Activated T-helper 1 cell treated with Interleukin-2 at 50 U/mL for 16 hours (primary cell): ENCODE measurements around the gene ISYNA1.

ENCODE experiments used
- DNase-seq: peaks from one replicate; pipeline ENCODE4 v3.0.0-alpha.2; 2020; ENCODE audit warnings: low read depth

ISYNA1 gene

DNA sequence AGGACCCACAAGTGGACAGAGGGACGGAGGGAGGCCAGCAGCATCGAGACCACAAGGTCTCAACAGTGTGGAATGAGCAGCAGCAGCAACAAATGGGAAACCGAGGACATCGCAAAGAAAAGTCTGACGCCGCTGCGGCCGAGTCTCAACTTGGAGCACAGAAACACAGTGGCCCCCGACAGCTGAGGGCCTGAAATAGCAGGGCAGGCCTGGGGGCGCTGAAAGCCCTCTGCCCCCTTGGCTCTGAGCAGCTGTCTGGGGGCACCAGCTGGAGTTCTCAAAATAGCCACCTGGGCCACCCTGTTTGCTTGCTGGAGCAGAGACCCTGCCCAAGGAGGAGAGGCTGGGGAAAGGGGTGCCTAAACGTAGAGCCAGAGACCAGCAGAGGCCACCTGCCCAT lies 5.9 kb upstream of the ISYNA1 start:
- DNase-seq = no peak

DNA sequence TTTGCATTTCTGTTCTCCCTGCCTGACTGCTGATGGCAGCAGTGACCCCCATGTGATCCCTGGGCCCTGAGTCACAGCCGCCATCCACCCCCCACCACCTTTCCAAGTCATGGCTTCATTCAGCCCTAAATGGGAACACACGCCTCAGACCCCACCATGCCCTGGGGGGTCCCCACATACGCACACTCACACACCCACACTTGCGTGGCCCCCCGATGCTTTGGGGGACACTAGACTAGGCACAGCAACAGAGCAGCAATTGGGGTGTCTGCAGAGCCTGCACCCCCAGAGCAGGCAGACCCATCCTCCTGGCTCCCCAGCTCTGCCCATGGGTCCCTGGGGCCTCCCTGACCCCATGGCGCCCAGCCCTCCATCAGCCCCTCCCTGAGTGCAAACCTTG lies 5.5 kb upstream of the ISYNA1 start:
- DNase-seq = no peak

- DNase-seq = no peak
Observed at GRCh38 chr19:18442941-18443340, 5.0 kb upstream of the ISYNA1 start.

DNA sequence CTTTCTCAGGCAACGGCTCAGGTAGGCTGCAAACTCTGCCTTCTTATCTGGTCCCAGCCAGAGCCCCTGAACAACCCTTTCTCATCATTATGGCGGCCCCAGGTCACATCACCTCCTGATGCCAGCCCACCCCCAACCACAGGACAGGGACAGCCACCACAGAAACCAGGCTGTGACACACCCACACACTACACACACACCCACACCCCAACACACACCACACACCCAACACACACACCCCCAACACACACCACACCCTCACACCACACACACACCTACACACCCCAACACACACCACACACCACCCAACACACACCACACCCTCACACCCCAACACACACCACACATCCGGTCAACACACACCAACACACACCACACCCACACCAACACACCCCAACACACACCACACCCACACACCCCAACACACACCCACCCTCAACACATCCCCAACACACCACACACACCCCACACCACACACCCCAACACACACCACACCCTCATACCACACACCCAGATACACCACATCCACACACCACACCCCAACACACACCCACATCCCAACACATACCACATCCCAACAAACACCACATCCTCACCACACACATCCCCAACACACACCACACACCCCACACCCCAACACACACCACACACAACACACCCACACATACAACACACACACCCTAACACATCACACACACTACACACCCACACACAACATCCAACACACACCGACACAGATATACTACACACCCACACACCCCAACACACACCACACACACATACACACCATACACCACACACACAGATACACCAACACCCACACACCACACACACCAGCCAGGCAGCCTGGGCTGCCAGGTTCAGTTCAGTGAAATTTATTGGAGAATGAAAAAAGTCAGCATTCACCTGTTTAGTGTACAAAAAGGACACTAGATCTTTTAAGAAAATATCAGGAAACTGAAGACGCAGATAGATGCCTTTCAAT lies 4.2 kb upstream of the ISYNA1 start:
- no peak for DNase-seq

GRCh38 chr19:18440936-18441803 lies 3.2 kb upstream of the ISYNA1 start:
- DNase-seq = no peak

DNA sequence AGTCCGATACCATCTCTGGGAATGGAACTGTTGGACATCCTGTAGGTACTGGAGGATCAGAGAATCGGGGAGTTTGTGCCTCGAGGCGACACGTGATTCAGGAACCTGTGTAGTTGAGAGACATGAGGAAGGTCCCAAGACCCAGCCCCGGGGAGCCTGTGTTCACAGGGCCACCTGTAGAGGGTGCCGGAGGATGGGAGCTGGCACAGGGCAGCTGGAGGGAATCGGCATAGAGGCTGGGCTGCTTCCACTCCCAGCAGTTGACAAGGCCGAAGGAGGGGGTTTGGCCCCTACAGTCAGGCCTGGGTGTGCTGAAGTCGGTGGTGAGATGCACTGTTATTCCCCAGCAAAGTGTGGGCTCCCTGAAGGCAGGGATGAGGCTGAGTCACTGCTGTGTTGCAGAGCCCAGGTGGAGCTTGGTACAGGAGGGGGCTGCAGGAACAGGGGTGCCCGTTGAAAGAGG lies 2.5 kb upstream of the ISYNA1 start:
- no peak for DNase-seq

- no peak for DNase-seq
Observed at GRCh38 chr19:18439910-18440237, 1.9 kb upstream of the ISYNA1 start.

- DNase-seq = no peak
Observed at GRCh38 chr19:18439025-18439909, 1.3 kb upstream of the ISYNA1 start.

- no peak for DNase-seq
Observed at GRCh38 chr19:18438331-18439024, 545 bp upstream of the ISYNA1 start.

DNA sequence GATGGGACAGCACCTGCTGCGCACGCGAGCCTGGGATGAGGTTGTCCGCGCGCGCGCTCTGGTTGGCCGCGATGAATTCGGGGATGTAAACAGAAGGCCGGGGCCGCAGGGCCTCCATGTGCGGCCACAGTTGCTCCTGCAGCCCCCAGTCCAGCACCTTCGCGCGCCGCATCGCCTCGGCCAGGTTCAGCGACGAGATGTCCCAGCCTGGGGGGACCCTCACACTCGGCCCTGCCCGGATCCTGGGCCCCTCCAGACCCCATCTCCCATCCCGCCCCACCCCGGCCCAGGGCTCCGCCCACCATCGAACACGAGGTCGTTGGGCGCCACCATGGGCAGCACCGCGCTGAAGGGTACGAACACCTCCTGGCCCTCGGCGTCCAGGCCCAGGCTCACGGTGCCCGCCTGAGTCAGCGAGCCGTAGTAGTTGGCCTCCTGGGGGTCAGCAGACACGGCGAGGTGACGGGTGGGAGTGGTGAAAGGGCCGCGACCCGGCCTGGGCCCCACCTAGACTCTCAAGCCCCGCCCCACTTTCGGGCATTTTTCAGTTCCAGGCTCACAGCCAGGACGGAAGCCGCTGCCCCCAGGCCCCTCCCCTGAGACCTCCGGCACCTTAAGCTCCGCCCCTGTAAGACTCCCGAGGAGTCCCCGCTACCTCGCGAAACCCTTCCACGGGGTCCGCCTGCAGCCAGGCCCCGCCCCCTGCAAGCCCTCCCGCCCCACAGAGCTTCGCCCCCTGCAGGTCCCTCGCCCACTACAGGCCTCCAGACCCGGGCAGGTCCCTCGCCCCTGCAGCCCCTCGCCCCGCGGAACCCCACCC lies 1.1 kb downstream of the ISYNA1 start:
- peak; percentile 66 for DNase-seq

GRCh38 chr19:18435842-18436670 lies 1.9 kb downstream of the ISYNA1 start:
- DNase-seq = no peak

DNA sequence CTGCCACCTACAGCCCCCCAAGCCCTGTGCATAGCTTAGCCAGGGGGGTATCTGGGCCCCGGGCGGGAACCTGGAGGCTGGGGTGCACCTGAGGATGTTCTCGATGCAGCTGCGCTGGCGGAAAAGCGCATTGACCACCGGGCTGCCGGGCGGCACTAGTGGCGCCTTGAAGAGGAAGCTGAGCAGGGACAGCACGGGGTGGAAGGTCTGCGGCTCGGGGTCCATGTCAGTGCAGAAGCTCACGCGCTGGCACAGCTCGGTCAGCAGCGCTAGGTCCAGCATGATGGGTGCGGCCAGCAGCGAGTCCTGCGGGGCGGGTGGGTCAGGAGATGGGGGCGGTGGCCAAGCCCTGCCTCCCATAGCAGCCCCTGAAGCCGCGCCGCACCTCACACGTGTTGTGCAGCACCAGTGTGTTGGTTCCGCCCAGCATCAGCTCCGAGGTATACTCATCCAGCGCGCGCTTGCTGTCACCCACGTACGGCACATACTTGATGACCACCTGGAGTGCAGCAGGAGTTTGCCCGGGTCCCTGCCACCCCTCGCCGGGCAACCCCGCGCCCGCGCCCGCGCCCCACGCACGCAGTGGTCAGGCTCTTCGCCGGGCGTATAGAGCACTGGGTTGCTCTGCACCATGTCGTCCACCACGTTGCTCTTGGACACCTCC lies 2.6 kb downstream of the ISYNA1 start:
- DNase-seq = no peak

DNA sequence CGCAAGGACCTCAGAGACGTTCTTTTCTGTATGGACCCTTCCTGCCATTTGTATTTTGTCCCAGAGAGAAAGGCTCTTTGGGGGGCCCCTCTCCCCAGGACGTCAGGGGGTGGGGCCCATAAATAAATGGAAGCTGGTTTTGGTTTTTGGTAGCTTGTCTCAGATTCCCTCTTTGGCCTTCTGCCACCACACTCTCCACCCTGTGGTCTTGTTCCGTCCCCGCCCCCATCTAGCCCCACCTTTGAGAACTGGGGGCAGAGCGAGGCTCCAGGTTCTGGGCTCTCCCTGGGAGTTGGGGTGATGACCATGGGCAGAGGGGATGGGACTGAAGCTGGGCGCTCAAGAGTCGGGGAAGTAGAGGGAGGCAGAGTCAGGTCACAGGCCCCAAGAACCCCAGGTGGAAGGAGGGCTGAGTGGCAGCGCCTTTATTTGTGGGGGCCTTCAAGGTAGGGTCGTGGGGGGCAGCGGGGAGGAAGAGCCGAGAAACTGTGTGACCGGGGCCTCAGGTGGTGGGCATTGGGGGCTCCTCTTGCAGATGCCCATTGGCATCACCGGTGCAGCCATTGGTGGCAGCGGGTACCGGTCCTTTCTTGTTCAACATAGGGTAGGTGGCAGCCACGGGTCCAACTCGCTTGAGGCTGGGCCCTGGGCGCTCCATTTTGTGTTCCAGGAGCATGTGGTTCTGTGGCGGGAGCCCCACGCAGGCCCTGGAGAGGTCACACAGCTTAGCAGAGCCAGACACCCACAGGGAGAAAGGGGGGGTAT lies 3.3 kb downstream of the ISYNA1 start:
- DNase-seq = no peak

DNA sequence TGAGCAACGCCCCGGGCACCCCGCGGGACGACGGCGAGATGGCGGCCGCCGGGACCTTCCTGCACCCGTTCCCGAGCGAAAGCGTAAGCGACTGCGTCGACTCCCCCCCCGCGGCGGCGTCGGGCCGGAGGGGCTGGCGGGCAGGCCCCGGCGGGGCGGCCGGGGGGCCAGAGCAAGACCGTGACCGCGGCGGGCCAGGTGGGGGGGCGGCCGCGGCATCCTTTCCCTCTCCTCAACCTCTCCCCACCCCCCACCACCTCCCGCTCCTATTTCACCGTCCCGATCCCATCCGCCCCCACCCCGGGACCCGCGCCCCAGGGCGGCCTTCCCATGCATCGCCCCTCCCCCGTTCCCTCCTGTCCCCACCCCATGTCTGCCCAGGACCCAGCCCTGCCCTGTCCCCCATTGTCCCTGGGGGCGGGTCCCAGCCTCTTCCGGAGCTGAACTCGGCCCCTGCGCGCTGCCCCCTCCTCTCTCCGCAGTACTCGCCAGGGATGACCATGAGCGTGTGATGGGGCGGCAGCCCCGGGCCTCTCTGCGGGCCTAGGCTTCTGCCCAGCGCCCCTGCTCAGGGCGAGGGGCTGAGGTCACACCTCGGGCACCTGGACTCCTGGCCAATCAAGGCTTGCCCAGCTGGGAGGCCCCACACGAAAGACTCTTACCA lies 4.1 kb downstream of the ISYNA1 start:
- no peak for DNase-seq

- no peak for DNase-seq
Observed at GRCh38 chr19:18433015-18433691, 4.8 kb downstream of the ISYNA1 start.

DNA sequence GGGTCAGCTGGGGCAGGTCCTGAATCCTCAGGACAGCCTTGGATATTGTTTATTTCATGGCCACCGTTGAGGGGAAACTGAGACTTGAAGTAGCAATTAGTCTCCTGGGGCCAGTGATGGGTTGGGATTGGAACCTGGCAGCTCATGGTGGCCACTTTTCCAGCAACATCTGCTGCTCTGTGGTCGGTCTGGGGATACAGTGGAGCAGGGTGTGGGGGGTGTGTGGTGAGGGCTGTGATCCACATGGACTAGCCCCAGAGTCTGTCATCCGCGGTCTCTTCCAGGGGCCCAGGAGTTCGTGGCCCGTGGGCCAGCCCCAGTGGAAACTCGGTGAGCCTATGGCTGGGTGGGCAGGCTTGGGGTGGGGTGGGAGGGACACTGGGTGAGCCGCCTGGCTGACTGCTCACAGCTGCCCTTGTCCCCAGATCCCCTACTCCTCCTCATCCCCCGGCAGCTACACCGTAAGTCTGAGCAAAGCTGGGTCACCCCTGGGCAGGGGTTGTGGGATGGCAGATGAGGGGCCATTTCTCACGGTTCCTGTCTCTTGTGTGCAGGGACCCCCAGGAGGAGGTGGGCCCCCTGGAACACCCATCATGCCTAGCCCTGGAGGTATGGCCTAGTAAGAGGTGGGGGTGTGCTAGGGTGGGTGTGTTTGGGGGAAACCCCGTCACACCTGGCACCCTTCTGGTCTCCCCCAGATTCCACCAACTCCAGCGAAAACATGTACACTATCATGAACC lies 5.5 kb downstream of the ISYNA1 start:
- DNase-seq = no peak
